T-helper 2 cell treated with Interferon-gamma antibody and Interleukin-4, amounts not matched to agents 5 μg/mL and 100 μg/mL, for 36 hours (primary cell): ENCODE results near the gene FER.

Source experiments
- DNase-seq: peaks from one replicate; pipeline ENCODE4 v3.0.0; 2021; ENCODE audit warnings: low spot score
- H3K27ac Mint-ChIP-seq: one replicate; pipeline ENCODE4 v1.8.0; 2021; ENCODE audit warnings: mild to moderate bottlenecking, mixed read lengths
- H3K27me3 Mint-ChIP-seq: one replicate; pipeline ENCODE4 v1.8.0; 2021; ENCODE audit warnings: low read depth, mixed read lengths
- H3K36me3 Mint-ChIP-seq: one replicate; pipeline ENCODE4 v1.8.0; 2021; ENCODE audit warnings: low read depth, mixed read lengths
- H3K4me1 Mint-ChIP-seq: one replicate; pipeline ENCODE4 v1.8.0; 2021; ENCODE audit warnings: low read depth, mixed read lengths
- H3K4me3 Mint-ChIP-seq: one replicate; pipeline ENCODE4 v1.8.0; 2022; ENCODE audit warnings: mild to moderate bottlenecking, moderate library complexity, mixed read lengths
- H3K9me3 Mint-ChIP-seq: one replicate; pipeline ENCODE4 v1.8.0; 2021; ENCODE audit warnings: mixed read lengths

FER gene

GRCh38 chr5:108797986-108798385, 50.3 kb downstream of the FER start:
- no peaks in the 10 kb centered on the region for H3K27me3 Mint-ChIP-seq

DNA sequence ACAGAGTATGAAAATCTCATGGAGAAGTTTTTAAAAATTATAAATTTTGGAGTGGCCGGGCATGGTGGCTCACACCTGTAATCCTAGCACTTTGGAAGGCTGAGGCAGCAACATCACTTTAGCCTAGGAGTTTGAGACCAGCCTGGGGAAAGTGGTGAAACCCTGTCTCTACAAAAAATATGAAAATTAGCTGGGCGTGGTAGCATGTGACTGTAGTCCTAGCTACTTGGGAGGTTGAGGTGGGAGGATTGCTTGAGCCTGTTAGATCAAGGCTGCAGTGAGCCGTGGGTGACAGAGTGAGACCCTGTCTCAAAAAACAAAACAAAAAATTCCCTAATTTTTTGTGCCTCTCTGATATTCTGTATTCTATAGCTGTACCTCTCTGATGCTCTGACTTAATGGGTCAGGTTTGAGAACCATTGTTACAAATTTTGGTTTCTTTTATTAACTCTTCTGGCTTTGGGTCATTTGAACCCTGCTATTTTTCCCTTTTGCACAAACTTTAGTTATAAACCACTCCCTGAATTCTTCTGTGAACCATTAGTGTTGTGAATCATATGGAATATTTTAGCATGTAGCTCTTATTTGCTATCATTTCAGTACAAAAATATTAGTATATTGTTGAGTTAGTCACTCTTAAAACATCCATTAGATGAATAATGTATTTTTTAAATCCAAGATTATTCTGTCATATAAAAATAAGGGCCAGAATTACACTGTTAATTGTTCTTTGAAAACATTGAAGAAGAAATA, 51.0 kb downstream of the FER start:
- H3K4me1 Mint-ChIP-seq, result no peaks in the 10 kb centered on the region
- H3K36me3 Mint-ChIP-seq, result no peaks in the 10 kb centered on the region
- no peak overlapping the region for H3K27ac Mint-ChIP-seq
- no peaks in the 10 kb centered on the region for H3K27me3 Mint-ChIP-seq
- H3K9me3 Mint-ChIP-seq, result peaks cover 13% of the 10 kb centered on the region
- no peak overlapping the region for H3K4me3 Mint-ChIP-seq
- DNase-seq, result no peak

More at GRCh38 chr5:108797986-108798385, 50.3 kb downstream of the FER start:
- DNase-seq, result no peak
- H3K9me3 Mint-ChIP-seq, result peaks cover 6% of the 10 kb centered on the region
- H3K4me3 Mint-ChIP-seq, result no peak overlapping the region
- no peak overlapping the region for H3K27ac Mint-ChIP-seq
- no peaks in the 10 kb centered on the region for H3K36me3 Mint-ChIP-seq
- no peaks in the 10 kb centered on the region for H3K4me1 Mint-ChIP-seq

- Mint-ChIP-seq H3K4me3 (no peak overlapping the region), H3K4me1 (no peaks in the 10 kb centered on the region), H3K36me3 (no peaks in the 10 kb centered on the region), H3K9me3 (peaks cover 24% of the 10 kb centered on the region), H3K27ac (no peak overlapping the region), H3K27me3 (no peaks in the 10 kb centered on the region)
- DNase-seq, result no peak
Observed at GRCh38 chr5:108801301-108801700, 53.6 kb downstream of the FER start.

- no peak overlapping the region for H3K27ac Mint-ChIP-seq
- H3K27me3 Mint-ChIP-seq, result no peaks in the 10 kb centered on the region
- H3K4me1 Mint-ChIP-seq, result no peaks in the 10 kb centered on the region
- peaks cover 24% of the 10 kb centered on the region for H3K9me3 Mint-ChIP-seq
- H3K4me3 Mint-ChIP-seq, result no peak overlapping the region
- no peaks in the 10 kb centered on the region for H3K36me3 Mint-ChIP-seq
- no peak for DNase-seq
Observed at GRCh38 chr5:108801776-108802175, 54.1 kb downstream of the FER start.

- DNase-seq, result no peak
- no peaks in the 10 kb centered on the region for H3K27me3 Mint-ChIP-seq
- no peak overlapping the region for H3K4me3 Mint-ChIP-seq
- peaks cover 7% of the 10 kb centered on the region for H3K9me3 Mint-ChIP-seq
- no peak overlapping the region for H3K27ac Mint-ChIP-seq
- no peaks in the 10 kb centered on the region for H3K36me3 Mint-ChIP-seq
- no peaks in the 10 kb centered on the region for H3K4me1 Mint-ChIP-seq
Observed at GRCh38 chr5:108810717-108811116, 63.0 kb downstream of the FER start.

DNA sequence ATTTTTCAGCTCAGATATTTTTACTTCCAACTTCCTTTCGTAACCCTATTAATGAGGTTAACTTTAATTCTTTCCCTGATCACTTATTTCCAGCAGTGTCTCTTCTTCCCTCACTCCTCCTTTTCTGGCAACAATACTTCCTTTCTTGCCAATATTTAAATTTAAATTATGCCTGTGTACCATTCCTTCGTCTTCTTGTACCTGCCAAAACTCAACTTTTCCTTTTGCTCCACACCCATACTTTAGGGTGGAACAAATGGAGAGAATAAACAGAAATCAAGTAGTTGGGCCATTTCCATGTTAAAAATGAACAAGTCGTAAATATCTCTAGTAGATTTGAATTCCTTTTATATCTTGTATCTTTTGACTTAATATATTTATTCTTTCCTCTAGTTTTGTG, 66.0 kb downstream of the FER start:
- DNase-seq, result no peak
- Mint-ChIP-seq H3K27me3 (no peaks in the 10 kb centered on the region), H3K4me3 (no peak overlapping the region), H3K4me1 (peaks cover 2% of the 10 kb centered on the region), H3K9me3 (no peaks in the 10 kb centered on the region), H3K36me3 (no peaks in the 10 kb centered on the region), H3K27ac (no peak overlapping the region)

DNA sequence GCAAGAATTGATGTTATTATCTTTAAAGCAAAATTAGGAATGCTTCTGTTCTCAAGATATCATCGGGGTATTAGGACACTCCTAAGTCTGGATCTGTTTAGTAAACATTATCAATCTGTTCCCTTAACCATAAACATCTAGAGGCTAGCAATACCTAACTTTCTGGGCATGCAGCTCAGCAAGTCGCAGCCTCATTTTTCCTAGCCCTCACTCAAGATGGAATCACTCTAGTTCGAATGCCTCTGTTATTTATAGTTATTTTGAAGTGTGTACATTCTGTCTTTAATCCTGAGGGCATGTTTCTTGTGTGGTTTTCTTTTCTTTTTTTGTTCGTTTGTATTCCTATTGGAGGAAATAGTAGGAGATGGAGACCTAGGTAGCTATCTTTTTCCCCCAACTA, 66.9 kb downstream of the FER start:
- Mint-ChIP-seq H3K27ac (no peak overlapping the region), H3K36me3 (no peaks in the 10 kb centered on the region), H3K4me3 (no peak overlapping the region), H3K4me1 (peaks cover 2% of the 10 kb centered on the region), H3K27me3 (no peaks in the 10 kb centered on the region), H3K9me3 (no peaks in the 10 kb centered on the region)
- no peak for DNase-seq

DNA sequence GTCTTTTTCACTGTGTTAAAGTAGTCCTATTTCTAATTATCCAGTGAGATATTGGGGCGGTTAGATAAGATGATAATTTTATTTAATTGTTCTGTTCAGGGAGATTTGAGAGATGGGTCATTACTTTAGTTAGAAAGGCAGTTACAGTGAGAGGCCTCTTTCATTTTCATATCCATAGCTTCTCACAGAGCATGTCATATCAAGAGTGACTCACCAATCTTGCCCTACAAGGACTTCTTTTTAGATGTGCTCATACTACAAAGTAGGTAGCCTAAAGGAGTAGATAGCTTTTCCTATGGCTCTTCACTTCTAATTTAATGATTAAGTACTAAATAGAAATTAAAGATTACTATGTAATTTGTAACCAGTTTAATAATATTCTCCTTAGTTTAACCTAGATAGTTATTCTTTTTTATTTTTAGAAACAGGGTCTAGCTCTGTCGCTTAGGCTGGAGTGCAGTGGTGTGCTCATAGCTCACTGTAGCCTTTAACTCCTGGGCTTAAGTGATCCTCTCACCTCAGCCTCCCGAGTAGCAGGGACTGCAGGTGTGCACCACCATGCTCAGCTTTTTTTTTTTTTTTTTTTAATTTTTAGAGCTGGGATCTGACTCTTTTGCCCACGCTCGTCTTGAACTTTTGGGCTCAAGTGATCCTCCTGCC, 71.0 kb downstream of the FER start:
- DNase-seq, result no peak
- H3K9me3 Mint-ChIP-seq, result no peaks in the 10 kb centered on the region

DNA sequence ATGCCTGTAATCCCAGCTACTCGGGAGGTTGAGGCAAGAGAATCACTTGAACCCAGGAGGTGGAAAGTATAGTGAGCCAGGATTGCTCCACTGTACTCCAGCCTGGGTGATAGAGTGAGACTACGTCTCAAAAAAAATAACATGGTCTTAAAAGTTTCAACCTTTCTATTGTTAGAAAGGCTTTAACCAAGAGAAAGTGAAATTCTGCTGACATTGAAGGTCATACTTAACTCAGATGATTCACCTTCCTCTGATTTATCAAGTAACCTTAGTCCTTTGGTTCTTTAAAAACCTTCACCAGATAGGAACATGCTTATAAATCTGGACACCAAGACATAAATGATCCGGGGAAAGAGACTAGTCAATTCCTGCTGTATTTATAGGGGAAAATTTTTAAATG, 73.3 kb downstream of the FER start:
- peaks cover 2% of the 10 kb centered on the region for H3K4me1 Mint-ChIP-seq
- no peaks in the 10 kb centered on the region for H3K36me3 Mint-ChIP-seq
- no peak for DNase-seq
- no peaks in the 10 kb centered on the region for H3K27me3 Mint-ChIP-seq
- no peak overlapping the region for H3K27ac Mint-ChIP-seq
- no peak overlapping the region for H3K4me3 Mint-ChIP-seq
- no peaks in the 10 kb centered on the region for H3K9me3 Mint-ChIP-seq

More for the DNA sequence above, 71.0 kb downstream of the FER start:
- Mint-ChIP-seq H3K4me3 (peak overlapping the region; percentile 57), H3K36me3 (no peaks in the 10 kb centered on the region), H3K27me3 (no peaks in the 10 kb centered on the region), H3K4me1 (peaks cover 2% of the 10 kb centered on the region), H3K27ac (no peak overlapping the region)

DNA sequence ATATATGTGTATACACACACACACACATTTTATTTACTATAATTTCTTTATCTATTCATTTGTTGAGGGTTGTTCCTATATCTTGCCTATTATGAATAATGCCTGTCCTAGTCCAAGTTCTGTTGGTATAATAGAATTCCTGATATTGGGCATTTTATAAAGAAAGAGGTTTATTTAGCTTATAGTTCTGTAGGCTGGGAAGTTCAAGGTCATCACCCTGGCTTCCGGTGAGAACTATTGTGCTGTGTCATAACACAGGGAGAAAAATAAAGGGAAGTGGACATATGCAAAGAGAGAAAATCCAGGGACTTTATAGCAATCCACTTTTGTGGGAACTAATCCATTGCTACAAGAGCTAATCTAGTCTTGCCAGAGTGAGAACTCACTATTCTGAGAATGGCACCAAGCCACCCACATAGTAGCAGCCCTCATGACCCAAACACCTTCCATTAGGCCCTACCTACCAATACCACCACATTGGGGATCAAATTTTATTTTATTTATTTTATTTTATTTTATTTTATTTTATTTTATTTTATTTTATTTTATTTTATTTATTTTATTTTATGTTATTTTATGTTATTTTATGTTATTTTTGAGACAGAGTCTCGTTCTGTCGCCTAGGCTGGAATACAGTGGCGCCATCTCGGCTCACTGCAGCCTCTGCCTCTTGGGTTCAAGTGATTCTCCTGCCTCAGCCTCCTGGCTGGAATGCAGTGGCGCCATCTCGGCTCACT, 74.7 kb downstream of the FER start:
- no peaks in the 10 kb centered on the region for H3K27me3 Mint-ChIP-seq
- no peak for DNase-seq
- H3K4me3 Mint-ChIP-seq, result no peak overlapping the region
- no peaks in the 10 kb centered on the region for H3K9me3 Mint-ChIP-seq
- H3K27ac Mint-ChIP-seq, result no peak overlapping the region
- H3K4me1 Mint-ChIP-seq, result peaks cover 2% of the 10 kb centered on the region
- H3K36me3 Mint-ChIP-seq, result no peaks in the 10 kb centered on the region

- H3K4me1 Mint-ChIP-seq, result no peaks in the 10 kb centered on the region
- H3K27ac Mint-ChIP-seq, result no peak overlapping the region
- H3K4me3 Mint-ChIP-seq, result no peak overlapping the region
- no peaks in the 10 kb centered on the region for H3K9me3 Mint-ChIP-seq
- DNase-seq, result no peak
- no peaks in the 10 kb centered on the region for H3K36me3 Mint-ChIP-seq
- no peaks in the 10 kb centered on the region for H3K27me3 Mint-ChIP-seq
Observed at GRCh38 chr5:108827131-108827530, 79.4 kb downstream of the FER start.

DNA sequence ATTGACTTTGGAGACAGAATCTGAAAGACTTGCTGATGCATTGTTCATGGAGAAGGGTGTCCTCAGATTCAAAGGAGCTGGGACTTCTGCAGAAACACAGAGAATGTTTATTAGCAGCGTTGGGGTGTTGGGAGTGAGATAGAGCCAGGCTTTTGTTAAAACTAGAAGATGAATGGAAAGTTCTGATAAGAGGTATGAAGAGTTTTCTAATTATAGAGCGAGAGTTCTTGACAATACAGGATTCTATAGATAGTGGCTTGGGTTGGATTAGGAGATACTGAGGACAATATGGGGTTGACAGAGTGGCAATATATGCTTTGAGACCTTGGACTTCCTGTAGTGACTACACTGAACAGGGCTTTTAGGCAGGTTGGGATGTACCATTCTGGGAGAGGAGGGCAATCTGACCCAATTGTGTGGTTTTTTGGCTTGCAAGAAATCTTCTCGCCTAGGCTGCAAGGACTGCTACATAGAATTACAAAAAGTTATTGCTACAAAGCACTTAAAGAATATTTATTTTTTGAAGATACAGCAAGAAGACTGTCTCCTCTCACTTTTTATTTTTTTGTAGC, 83.1 kb downstream of the FER start:
- H3K36me3 Mint-ChIP-seq, result no peaks in the 10 kb centered on the region
- H3K4me1 Mint-ChIP-seq, result no peaks in the 10 kb centered on the region
- no peaks in the 10 kb centered on the region for H3K9me3 Mint-ChIP-seq
- H3K27ac Mint-ChIP-seq, result no peak overlapping the region
- no peak for DNase-seq
- H3K4me3 Mint-ChIP-seq, result no peak overlapping the region
- no peaks in the 10 kb centered on the region for H3K27me3 Mint-ChIP-seq

GRCh38 chr5:108836492-108836891, 88.8 kb downstream of the FER start:
- no peak for DNase-seq
- no peak overlapping the region for H3K4me3 Mint-ChIP-seq
- H3K27ac Mint-ChIP-seq, result no peak overlapping the region
- no peaks in the 10 kb centered on the region for H3K4me1 Mint-ChIP-seq
- no peaks in the 10 kb centered on the region for H3K36me3 Mint-ChIP-seq
- no peaks in the 10 kb centered on the region for H3K27me3 Mint-ChIP-seq
- peaks cover 3% of the 10 kb centered on the region for H3K9me3 Mint-ChIP-seq
